ENCODE measurements around the gene MAFF.
A peak's percentile ranks its signal among the peaks of the same experiment; 100 is the strongest.

MAFF gene

GRCh38 chr22:38203855-38204514 lies 2.2 kb downstream of the MAFF start:
- no peak for DNase-seq (ENCODE audit: low spot score)

DNA sequence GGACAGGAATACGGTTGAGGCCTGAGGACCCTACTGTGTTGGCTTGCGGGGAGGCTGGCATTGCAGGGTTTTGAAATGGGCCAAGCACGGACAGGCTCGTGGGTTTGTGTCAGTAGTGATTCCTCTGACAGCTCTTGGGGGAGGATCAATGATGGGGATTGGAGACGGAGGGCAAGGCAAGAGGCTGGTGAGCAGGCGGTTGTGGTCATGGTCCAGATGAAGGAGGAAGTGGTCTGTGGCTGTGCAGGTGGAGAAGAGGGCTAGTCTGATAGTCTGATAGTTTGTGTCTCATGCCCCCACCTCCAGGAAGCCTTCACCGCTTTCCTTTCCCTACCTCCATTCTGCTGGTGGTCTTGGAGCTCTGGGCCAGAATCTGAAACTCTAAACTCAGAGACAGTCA lies 3.0 kb downstream of the MAFF start:
- no peak for DNase-seq (ENCODE audit: low spot score)

DNA sequence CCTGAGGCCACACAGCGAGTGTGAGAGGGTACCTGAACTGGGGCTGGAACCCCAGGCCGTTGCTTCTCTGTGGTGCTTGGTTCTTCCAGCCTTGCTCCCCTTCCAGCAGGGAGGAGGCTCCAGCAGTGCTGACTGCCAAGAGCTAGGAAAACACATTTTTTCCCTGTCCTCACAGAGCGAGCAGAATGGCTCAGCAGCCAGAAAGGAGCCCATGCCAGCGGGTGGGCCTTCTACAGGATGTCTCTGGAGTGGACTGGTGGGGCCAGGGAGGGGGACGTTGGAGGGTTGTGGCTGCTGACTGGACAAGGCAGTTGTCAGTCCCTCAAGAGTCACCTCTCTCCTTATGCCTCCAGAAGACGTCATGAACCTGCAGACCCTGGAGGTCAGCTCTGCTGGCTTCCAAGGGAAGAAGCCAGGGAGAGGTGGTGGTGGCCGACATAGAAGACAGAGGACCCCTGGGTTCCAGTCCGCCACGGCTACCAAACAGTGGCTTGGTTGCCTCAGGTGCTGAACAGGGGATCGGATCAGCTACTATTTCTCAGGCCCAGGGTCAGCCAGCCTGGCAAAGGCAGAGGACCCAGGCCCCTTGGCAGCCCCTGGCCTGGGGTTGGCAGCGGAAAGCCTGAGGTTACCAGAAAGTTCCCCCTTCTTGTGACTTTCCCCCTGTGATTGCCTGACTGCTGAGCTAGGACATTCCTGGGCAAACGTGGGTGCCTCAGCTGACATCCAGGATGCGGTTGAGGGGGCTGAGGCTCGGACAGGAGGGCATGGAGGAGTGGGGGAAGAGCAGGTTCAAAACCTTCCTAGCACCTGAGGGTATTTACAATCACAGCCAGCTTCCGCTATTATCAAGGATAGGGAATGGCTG lies 3.7 kb downstream of the MAFF start:
- no peak for DNase-seq (ENCODE audit: low spot score)

DNA sequence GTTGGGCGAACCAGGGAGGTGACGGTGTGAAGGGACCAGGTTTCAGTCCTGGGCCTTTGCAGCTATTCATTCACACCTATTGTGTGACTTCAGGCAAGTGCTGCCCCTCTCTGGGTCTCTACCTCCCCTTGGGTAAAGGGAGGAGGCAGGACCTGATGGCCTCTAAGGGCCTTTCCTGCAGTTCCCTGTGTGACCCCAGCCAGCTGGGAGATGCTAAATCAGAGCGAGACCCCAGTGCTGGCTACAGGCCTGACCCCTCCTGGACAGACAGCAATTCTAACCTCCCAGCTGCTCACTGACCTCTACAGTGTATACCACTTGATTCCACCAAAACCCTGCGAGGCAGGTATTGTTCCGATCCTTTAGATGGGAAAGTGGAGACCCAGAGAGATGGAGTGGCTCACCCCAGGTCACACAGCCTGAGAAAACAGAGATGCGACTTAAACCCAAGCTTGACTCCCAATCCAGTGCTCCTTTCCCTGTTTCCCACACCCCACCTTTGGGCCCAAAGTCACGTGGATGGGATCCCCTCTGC lies 6.2 kb downstream of the MAFF start:
- DNase-seq (ENCODE audit: low spot score), result no peak

DNA sequence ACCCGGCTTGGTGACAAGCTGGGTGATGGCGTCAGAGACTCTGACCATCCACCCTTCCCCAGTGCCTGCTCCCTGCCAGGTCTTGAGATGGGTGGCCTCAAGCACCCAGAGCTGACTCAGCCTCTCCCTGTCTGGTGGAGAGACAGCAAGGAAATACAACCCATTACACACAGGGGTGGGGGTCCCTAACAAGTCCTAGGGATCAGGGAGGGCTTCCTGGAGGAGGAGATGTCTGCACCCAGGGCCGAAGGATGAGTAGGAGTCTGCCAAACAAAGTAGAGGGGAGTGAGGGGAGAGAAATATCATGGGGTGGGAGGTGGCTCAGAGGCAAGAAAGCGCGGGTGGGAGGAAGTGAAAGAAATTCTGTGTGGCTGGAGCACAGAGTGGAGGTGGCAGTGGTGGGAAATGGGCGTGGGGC lies 6.8 kb downstream of the MAFF start:
- DNase-seq (ENCODE audit: low spot score), result no peak

DNA sequence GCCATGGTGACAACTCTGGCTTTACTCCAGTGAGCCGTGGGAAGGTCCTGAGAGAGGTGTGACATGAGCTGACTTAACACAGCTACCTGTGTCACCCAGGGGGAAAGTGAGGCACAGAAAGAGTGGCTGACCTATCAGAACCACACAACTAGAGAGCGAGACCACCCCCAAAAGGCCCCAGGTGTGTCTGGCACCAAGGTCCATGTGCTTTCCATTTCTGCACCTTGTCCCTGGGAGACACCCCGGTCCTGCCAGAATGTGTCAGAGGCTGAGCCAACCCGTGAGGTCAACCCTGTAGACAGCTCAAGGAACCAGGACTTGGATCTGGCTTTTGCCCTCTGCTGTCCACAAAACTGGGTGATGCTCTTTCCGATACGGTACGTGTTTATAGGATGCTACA lies 9.8 kb downstream of the MAFF start:
- DNase-seq (ENCODE audit: low spot score), result no peak

- DNase-seq (ENCODE audit: low spot score), result no peak
Observed at GRCh38 chr22:38212442-38212841, 10.6 kb downstream of the MAFF start.

DNA sequence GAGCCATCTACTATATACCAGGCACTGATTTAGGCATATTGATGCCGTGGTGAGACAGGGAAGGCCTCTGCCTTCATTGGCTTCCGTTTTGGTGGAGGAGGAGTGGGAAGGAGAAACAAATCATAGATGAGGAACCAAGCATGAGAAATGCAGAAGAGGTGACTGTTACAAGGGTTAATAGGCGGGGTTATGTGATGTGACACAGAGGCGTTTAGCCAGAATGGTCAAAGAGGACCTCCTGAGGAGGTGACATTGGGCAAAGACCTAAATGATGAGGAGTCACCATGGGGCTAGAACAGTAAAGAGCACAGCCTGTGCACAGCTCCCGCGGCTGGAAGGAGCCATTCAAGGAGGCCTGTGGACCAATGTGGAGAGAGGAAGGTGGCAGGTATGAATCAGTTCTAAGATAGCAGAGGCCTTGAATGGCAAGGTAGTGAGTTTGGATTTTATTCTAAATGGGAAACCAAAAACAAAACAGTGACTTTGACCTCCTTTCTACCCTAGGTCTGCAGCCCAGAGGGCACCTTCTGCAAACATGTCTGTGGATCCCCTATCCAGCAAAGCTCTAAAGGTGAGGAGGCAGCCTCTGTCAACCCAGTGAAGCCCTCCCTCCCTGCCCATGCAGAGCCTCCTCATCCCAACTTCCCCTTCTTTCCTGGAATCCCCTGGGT lies 11.7 kb downstream of the MAFF start:
- no peak for DNase-seq (ENCODE audit: low spot score)

DNA sequence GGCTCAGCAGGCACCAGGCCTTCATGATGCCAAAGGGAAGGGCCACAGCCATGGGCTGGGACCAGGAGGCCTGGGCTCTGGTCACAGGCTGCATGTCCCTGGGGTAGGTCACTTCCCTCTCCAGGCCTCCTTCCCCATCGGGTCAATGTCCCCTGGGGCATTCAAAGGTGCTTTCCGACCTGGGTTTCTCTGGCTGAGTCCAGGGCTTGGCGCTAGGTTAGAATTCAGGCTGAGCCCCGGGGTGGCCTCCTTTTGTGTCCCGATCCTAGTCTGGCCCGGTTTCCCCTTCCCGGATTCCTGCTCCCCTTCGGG lies 12.2 kb downstream of the MAFF start:
- DNase-seq (ENCODE audit: low spot score), result no peak

GRCh38 chr22:38214302-38215056 lies 12.7 kb downstream of the MAFF start:
- DNase-seq (ENCODE audit: low spot score), result peak; percentile 97

DNA sequence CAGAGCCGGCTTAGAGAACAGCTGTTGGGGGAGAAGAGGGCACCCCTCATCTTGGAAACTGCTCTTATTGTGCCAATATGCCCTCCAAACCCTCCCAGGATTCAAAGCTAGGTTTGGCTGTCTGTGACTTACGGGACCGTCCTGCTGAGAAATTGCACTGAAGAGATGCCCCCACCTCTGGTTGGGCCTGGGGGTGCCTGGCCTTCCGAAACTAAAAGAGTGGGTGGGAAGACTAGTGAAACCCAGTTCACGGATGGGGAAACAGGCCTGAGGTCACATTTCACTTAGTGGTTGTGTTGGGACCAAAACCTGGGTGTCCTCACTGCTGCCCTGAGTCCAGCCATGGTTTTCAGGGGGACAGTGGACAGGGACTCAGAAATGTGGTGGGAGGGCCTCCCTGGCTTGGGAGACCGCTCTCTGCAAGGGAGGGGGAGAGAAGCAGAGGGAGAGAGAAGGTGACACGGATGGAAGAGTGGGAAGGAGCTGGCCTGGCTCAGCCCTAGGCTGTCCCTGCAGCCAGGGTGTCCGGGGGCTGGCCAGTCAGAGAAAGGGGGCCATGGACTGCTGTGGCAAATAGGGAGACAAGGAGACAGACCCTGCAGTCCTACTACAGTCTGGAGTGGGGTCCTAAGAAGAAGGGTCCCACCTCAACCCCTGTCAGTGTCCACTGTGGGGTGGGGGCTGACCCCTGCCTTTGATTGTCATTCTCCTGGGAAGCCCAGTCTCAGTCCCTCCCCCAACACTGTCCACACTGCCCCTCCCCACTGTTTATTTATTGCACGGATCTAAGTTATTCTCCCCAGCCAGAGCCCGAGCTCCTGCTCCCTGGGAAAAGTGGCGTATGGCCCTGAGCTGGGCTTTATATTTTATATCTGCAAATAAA lies 13.6 kb downstream of the MAFF start:
- DNase-seq (ENCODE audit: low spot score), result no peak

- peak; percentile 77 for DNase-seq (ENCODE audit: low spot score)
Observed at GRCh38 chr22:38218661-38219622, 17.1 kb downstream of the MAFF start.

GRCh38 chr22:38219632-38220031 lies 17.8 kb downstream of the MAFF start:
- DNase-seq (ENCODE audit: low spot score), result no peak

DNA sequence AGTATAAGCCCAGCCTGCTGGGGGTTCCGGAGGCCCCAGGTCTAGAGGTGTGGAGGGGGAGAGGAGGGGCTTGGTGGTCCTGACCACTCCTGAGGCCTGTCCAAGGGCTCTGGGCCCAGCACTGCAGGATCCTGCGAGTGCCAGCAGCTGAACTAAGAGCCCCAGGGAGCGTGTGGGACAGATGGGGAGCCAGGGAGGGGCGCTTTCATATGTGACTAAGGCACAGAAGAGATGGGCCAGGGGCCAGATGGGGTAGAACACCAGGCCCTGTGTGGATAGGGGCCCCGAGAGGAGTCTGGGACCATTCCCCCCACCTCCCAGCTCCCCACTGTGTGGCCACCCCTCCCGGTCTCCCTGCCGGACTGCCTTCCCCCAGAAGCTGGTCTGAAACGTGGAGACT lies 18.4 kb downstream of the MAFF start:
- no peak for DNase-seq (ENCODE audit: low spot score)

- DNase-seq (ENCODE audit: low spot score), result no peak
Observed at GRCh38 chr22:38220653-38221386, 19.0 kb downstream of the MAFF start.

DNA sequence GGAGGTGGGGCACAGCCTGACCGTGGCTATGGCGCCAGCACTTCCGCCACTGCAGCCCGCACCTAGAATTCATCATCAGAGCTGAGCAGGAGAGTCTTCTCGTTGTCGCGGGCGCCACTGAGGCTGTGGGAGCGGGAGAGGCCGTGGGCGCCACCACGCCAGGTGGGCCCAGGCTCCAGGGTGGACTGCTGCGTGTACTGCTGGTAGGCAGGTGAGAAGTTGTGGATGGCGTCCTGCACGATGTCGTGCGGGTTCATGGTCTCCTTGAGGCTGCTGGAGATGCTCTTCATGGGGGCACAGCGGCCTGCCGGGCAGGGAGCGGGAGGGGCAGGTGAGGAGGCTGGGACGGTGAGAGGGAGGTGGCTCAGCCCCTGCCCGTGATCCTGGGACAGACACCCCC lies 19.6 kb downstream of the MAFF start:
- DNase-seq (ENCODE audit: low spot score), result no peak

DNA sequence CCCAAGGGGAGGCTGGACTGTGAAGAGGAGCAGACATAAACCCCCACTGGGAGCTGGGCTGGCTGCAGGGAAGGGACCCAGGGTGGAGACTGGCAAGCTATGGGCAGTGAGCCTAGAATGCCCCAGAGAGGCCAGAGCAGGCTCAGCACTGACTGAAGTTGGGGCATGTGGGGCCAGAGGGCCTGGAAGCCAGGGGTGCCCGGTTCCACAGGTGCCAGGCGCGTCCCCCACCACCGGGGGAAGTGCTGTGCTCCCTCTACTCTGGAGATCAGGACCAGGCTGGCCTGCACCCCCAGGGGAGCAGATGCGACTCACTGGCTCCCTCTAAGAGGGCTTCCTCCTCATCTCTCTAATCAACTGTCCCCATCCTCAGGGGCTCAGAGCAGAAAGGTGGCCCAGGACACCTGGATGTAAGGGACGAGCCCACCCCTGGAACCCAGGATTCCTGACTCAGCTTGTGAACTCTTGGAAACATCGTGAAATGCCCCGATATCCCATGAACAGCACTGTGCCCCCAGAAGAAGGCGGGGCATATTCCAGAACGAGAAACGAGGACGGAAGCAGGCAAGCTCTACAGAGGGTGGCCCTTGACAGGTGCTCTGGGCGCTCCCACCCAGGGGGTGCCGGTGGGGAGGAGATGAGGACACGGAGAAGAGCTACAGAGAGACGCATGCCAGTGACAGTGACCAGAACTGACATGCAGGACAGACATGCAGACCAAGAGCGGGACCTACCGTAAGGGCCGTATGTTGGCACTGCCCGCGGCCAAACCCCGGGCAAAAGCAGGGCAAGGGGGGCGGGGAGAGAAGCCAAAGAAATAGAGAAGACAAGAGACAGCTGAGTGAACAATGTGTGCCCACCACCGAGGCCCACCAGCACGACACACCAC lies 20.4 kb downstream of the MAFF start:
- DNase-seq (ENCODE audit: low spot score), result peak; percentile 45

DNA sequence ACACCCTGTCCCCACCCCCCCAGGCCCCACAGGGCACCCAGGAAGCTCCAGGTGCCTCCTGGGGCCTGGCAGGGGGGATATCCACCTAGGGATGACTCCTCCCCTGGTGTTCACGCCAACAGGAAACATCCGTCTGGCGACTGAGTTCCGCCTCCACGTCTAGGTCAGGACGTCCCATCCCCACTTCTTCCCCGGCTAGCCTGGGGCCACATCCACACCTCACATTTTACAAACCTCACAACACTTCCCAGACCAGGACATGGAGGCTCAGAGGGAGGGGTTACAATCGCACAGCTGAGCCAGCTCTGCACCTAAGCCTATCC lies 21.0 kb downstream of the MAFF start:
- DNase-seq (ENCODE audit: low spot score), result no peak
